Activated naive CD4-positive, alpha-beta T cell treated with anti-CD3 and anti-CD28 coated beads, Interleukin-2, amount 50 U/mL, for 16 hours (primary cell): Measurements from ENCODE around the gene FAT1.

ENCODE experiments used
- DNase-seq: peaks from one replicate; pipeline ENCODE4 v3.0.0-alpha.2; 2020

Gene FAT1

DNA sequence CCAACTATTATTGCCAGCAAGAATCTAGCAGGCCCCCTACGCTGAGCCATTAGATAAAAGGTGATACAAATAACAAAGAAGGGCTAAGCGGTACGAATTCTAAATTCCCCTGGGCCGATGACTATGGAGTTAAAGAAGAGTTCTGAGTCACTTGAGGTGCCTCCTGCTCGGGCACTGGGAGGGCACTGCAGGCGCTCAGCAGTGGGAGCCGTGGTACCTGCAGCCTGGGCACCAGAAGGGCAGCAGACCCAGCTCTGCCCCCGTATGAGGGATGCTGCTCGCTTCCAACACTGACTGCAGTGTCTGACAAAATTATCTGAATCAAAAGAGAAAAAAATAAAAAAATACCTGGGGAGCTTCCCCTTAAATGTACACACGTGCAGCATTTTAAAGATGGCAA is 124.2 kb downstream of the FAT1 start:
- no peak for DNase-seq

DNA sequence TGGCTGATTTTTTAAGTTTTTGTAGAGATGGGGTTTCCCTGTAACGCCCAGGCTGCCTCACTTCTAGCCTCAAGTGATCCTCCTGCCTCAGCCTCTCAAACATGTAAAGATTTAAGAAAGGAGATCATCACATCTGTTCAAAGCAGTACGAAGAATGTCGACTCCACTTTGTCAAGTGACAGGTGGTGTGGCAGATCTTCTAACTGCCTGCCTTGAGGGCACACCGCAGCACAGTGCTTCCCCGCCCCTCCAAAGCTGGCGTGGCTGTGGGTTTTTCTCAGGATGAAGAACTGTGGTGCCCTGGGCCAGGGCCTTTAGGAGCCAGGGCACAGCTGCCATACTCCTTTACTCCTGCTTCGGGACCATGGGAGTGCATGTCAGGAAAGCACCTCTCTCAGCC is 125.0 kb downstream of the FAT1 start:
- DNase-seq = no peak

DNA sequence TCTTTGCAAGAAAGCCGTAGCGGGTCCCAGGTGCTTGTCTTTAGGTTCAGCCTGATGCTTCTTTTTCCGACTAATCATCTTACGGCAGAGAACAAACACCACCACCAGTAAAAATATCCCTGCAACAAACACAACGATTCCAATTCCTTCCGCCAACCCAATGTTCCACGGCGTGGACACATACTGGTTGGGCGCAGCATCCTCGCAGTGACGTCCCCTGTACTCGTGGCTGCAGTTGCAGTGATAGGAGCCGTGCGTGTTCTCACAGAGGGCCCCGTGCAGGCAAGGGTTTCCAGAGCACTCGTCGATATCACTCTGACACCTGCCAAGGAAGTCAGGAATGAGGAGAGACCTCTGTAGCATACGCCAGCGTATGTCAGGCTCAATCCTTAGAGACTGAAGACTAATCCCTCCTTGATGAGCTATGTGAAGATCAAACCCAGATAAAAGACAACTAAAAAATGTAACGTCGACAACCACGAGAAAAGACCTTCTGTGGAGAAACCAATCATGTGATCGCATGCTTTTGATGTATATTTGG is 126.7 kb downstream of the FAT1 start:
- DNase-seq = no peak

DNA sequence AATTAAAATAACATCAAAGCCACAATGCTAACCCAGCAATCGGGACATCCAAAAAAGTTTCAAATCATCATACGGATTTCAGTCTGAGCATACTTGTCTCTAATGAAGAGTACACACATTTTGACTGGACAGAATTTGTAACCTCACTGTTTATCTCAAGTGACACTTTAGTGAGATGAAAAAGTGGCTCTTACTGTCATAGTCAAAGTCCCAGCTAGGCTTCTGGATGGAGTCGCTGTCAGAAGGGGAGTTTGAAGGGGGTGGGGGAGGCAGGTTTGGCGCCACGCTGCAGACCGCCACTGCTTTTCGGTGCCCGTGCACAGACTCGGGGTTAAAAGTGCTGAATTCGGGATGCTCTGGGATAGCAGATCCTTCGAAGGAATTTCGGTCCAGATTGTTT is 127.3 kb downstream of the FAT1 start:
- DNase-seq = no peak

DNA sequence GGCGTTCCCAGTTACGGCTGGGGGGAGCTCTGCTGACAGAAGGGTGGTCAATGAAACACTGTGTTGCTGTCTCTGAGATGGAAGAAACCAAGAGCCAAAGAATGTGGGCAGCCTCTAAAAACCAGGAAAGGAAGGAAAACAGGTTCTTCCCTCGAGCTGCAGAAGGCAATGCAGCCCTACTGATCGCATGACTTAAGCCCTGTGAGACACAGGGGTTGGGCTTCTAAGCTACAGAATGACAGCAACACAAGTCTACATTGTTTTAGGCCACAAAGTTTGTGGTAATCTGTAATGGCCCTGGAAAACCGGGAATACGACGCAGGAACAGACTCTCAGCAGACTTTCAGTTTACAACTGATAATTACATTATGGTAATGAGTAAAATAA is 130.1 kb downstream of the FAT1 start:
- DNase-seq = no peak

DNA sequence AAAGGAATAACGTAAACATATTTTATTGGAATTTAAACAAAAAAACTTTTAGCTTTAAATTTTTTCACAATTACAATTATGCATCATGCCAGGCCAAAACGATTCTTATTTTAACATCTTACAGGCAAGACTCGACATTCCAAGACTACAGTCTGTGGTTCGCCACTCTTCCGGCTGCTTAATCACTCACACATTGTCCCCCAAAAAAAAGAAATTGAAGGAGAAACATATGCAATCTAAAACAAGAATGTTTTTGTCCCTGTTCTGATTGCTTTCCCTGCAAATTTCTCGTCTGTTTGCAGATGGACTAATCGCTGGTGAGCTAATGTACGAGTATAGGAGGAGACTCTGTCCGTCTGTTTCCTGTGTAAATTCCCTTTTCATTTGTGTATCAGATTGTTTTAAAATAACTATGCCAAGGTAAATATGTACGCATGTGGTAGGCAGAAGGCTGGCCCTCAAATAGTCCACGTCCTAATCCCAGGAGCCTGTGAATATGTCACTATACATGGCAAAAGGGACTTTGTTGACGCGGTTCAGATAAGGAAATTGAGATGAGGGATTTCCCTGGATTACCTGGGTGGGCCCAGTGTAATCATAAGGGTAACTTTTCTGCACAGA is 130.6 kb downstream of the FAT1 start:
- DNase-seq = no peak

DNA sequence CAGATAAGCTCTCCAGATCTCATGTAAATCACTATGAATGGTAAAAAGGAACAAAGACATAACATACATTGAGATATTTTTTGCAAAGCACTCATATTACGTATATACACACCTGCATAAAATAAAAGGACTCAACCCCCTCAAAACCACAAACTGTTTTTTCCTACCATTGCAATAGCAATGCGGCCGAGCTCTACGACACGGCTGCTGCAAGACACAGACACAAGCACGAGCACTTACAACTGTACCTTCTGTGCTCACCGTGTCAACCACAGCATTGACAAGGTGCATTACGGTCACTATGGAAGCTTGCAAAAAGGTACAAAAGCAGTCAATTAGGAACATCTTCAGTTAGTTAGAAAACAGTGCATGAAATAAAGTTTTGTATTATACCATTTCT is 131.2 kb downstream of the FAT1 start:
- no peak for DNase-seq

DNA sequence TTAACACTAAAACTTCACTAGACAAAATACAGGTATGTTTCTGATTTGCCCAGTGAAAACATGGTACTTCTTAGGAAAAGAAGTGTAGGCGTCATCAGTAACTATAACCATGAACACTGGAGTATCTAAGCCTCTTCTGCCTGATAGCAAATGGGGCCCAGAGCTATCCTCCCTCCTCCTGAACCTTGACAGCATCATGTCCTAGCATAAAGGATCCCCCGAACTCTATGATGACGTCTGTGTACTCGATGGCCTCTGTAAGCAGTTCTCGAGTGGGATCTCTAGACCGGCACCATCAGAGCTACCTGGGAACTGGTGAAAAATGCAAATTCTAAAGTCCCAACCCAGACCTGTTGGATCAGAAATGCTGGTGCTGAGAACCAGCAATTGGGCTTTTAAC is 132.0 kb downstream of the FAT1 start:
- no peak for DNase-seq

DNA sequence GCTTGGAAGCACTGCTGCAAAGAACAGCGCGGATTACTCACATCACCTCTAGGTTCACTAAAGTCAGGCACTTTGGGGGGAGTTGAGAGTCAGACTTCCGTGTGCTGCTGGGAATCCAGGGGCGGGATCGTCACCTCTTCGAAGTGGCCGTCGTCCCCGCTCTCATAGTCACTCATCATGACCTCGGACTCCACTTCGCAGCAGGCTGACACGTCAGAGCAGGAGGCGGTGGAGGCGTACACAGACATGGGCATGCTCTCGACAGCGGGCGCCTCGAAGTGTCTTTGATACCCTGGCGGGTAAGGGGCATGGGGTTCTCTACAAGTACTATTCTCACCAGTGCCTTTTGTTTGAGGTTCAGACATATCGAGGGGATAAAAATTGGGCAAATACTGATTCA is 135.2 kb downstream of the FAT1 start:
- no peak for DNase-seq

DNA sequence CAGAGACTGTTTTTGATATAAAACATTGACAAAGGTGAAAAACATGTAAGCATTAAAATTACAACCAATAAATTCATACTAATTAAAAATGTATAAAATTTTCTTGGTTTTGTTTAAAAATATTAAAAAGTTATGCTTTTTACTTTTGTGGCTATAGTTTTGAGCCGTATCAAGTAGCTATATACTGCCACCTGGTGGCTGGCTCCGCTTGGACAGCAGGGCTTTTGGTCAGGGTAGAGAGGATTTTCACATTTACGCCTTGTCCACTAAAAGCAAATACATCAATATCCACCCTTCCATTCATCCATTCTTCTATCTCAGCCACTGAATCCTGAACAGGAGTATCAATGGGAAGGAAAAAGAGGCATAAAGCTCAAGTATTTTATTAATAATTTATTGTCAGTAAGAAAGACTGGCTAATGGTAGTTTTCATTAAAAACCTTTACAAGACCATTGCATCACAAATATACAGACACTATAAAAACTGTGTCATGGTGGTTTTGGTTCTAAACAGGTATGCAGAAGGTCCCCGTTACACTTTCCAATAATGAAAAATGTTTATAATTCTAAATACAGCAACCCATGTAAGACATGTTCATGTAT is 136.1 kb downstream of the FAT1 start:
- peak; percentile 56 for DNase-seq

DNA sequence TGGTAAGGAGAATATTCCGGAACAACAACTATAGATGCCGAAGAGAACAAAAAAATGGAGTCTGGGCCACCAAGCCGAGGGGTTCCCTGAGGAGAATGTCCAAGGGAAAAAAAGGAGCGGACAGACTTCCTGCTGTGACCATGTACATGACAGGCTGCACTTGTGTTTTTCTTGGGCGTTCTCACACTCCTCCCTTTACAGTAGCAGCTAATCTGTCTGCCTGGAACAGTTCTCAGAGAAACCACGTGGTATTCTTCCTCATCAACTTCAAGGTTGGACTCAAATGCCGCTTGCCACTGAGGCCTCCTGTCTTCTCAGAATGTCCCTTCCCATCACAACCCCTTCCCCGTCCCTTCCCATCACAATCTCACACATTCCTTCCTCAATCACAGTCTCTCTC is 137.5 kb downstream of the FAT1 start:
- DNase-seq = no peak

DNA sequence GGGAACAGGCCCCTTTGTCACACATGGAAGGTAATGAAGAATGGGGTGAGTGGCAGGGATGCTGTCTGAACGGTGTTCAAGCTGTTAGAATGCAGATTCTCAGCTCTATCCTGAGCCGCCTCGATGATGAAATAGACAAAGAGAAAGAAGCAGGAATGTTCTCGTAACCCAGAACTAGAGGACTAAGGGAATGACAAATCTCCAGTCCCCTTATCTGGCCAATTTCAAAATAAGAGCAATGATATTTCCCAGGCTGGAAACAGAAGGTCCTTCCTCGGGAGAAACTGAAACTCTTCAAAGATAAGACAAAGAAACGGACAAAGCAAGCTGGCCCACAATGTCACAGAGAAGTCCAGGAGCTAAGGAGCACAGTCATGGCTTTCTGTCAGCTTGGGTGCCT is 138.7 kb downstream of the FAT1 start:
- no peak for DNase-seq

DNA sequence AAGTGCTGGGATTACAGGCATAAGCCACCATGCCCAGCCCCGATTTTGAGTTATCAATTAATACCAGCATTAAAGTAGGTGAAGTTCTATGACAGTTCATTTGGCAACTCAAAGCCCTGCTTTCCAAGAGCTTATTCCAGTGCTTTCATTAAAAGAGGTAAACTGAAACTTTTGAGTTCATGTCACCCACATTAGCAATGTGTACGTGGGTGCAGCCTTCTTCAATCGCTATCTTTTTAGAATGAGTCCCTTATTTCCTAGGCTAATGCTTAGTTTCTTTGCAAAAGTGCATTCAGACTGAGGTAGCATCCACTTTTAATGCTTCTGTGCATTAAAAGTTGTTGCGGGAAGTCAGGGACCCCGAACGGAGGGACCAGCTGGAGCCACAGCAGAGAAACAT is 142.2 kb downstream of the FAT1 start:
- no peak for DNase-seq

DNA sequence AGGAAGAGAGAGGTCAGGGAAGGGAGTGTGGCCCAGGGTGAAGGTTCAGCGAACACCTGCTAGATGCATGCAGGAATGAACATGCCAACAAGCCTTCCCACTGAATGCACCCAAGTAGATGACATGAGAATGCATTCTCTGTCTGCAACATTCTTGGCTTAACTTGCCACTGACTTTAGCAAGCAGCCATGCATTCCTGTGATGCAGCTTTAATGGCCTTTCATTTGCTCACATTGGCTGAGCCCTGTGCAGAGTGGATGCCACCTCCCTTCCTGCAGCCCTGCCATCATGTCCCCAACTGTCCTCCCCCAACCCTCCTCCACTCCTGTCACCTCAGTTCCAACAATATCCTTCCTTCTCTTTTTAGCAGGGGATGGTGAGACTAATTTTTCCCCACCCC is 143.0 kb downstream of the FAT1 start:
- no peak for DNase-seq

DNA sequence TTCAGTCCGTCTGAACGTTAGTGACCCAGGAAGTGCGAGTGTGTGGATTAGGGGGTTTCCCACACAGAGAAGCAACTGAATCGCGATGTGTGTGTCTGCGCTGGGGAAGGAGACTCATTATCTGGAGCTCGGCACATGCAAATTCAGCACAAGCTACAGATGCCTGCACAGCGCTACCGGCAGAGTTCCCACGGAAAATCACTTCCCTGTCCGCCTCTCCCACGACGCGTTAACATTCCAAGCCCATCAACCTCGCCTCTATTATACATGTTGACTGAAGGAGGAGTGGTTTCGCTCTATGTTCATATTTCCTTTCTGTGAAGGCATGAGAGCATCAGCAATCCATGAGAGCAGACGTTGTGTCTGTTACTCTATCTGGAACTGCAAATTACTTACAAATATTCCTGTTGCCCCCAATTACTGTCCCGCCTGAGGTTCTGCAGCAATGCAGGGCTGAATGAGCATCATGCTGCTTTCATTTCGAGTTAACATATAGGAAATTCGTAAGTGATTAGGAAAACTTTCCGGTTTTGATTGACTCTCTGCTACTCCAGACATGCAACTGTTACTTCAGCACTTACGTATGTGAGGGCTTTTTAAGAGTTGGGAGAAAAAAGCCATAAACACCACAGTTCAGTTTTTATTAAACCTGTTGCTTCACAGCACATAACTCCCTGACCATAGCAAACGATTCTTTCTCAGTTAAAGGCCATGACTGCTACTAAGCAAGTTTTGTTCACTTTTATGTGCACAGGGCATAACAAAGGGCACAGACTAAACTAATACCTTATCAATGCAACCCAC is 153.3 kb downstream of the FAT1 start:
- DNase-seq = no peak

DNA sequence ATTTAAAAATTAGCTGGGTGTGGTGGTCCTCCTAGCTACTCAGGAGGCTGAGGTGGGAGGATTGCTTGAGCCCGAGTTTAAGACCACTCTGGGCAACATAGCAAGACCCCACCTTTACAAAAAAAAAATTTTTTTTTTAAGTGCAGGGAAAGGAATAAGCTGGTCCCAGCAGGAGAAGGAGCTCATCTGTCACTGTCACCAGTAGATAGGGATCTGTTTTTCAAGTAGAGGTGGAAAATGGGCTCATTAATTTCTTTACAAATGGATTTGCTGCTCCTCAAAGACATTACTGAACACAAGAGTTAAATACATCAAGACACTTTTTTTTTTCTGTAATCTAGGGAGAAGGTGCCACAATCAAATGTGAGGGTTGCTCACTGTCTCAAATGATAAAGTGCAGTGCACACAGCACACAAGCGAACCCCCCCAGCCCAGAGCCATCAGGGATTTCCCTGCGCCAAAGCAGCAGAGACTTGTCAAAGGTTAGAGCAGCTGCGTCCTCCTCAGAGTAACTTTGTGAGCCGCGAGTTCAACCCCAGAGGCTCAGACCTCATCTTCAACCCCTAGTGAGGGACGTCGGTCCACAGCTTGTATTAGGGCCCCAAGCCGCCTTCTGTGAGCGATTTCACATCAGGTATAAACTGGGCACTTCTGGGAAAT is 154.0 kb downstream of the FAT1 start:
- no peak for DNase-seq

DNA sequence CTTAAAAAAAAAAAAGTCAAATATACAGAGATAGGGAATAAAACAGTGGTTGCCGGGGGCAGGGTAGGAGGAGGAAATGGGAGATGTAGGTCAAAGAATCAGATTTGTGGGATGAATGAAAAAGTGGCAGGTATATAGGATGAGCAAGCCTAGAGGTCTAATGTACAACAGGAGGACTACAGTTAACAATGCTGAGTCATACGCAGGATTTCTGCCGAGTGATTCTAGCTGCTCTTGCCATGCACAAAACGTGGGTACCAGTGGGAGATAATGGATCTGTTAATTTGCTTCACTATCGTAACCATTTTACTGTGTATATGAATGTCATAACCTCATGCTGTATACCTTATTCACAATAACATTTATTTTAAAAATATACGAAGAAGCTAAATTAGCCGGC is 157.6 kb downstream of the FAT1 start:
- no peak for DNase-seq

DNA sequence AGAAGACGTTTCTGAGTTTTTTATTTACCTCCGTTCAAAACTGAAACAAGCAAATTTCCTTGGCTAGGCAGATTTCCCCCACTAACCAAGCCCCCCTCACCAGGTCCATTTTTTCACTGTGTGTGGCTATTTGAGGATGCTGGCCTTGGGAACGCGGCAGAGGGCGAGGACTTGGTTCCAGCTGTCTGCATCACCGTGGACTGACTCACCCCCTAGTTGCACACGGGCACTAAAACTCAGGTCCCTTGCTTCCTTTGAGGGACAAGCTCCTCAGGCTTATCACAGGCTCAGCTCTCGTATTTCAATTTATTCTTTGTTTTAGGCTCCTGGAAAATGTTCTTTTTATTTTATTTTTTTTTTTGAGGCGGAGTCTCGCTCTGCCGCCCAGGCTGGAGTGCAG is 159.9 kb downstream of the FAT1 start:
- no peak for DNase-seq

DNA sequence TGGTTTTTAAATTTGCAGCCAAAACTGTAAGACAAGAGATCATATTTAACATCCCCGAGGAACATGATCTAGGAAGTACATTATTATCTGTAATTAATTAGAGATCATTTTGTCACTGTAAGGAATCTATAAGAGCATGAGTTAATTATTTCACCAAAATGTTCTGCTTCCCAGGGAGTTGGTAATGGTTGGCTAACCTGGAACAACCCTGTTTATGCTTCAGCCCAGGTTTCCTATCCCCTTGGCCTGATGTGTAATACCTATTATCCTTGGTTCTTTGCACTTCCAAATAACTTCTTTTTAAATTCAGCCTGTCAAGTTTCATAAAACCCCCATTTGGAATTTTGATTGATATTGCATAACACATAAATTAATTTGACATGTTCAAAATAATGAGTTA is 161.9 kb downstream of the FAT1 start:
- no peak for DNase-seq

DNA sequence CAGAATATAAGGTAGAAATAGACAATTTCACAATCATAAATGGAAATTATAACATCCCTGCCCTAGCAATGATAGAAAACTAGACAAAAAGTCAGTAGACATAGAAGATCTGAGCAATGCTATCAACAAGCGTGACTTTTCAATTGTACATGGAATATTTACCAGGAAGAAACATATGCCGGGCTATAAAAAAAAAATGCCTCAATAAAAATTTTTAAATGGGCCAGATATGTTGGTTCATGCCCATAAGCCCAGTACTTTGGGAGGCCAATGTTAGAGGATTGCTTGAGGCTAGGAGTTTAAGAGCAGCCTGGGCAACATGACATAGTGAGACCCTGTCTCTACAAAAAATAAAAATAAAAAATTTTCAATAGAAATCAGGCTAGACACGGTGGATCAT is 163.0 kb downstream of the FAT1 start:
- DNase-seq = no peak

DNA sequence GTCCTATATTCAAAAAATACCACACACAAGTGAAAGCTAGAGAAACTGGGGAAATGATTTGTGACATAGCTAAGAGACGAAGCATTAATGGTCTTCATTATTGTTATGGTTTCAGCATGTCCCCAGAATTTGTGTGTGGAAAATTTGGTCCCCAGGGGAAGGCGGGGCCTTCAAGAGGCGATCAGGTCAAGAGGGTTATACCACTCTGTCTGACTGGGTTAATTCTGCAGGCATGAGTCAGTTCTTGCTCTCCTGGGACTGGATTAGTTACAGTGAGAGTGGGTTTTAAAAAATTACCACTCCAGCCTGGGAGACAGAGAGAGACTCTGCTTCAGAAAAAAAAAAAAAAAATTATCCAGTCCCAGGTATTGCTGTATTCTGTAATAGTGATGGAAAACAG is 166.2 kb downstream of the FAT1 start:
- no peak for DNase-seq

DNA sequence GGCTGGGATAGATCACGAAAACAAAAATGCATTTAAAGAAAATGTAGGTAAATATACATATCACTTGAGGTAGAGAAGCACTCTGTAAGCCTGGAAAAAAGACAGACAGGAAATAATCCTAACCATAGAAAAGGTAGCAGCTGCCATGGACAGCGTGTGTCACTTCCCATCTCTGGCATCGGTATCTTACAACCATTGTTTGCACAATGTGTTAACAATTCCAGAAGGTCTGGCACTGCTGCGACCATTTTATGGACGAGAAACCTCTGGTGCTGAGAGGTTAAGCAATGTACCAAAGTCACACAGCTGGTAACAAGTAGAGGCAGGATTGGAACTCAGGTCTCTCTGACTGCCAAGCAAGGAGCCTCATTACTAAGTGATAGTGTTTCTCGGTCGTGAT is 166.6 kb downstream of the FAT1 start:
- no peak for DNase-seq

DNA sequence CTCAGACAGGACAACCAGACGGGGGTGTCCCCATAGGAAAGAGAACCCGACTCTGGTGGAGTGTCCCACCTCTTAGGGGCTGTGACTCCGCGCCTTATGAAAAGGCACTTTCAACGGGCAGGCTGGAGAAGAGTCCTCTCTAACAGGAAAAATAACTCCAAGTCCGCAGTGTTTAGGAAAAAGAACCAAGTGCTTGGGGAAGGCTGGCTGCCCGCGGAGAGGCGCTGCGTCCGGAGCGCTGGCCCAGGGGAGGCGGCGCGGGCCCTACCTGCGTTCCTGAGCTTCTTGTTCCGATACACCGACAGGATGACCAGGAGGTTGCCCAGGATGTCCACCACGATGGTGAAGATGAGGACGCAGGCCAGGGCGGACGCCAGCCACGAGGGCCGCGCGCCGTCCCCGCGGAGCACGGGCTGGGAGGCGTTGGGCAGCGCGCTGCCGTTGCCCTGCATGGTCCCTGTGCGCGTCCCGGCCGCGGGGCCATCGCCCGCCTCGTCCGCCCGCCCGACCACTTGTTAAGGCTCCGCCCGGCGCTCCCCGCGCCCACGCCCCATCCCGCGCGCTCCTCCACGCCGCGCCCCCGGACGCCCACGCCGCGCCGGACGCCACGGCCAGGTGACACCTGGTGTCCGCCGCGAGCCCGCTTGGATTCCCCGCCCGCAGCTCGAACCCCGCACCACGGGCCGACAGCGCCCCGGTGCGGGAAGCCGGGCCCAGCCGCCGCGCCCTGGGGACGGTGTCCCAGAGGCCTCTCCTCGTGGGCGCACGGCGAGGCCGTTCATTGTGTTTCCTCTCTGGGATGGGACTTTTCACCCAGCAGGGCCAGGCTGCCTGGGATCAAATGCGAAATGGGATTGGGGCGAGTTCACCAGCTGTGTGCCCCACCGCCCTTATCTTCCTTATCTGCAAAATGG is 168.5 kb downstream of the FAT1 start, which contains the start of gene MTNR1A:
TSS of gene MTNR1A (minus strand) at position 654 of the 914 bp plus-strand sequence. CDS start at position 452, 202 bp downstream.
- DNase-seq = no peak
